Esophagus squamous epithelium (tissue), 5 donors: ENCODE results near the gene TTC9C. TPM values are rescaled to one million over a fixed set of nuclear protein-coding genes. Genes with fewer than 3 reads are reported as not detected.
"Not testable (repeated sequence)": the region's sequence is repeated elsewhere in the genome, so short reads cannot be mapped to it uniquely, and the experiment has no call there.

Experiments
- DNase-seq: peaks from one replicate; lab custom pipeline; 2025; lab: John Stamatoyannopoulos, UW
- H3K27ac ChIP-seq, 4 donors: fragments of 200-600 bp; sonication (generic); one replicate each; pipeline ENCODE4 v1.5.1; 2016 to 2019; ENCODE audit warnings: mild to moderate bottlenecking in 1 of 4
- H3K27me3 ChIP-seq, 4 donors: fragments of 200-600 bp; sonication (generic); 1 replicate in 3 of 4; 2 replicates in 1 of 4; pipeline versions ENCODE4 v1.5.1 to v1.6.0; 2017 to 2021; ENCODE audit warnings: antibody characterized with exemption in 1 of 4
- H3K36me3 ChIP-seq, 3 donors: fragments of 200-600 bp; sonication (generic); one replicate each; pipeline ENCODE4 v1.5.1; 2016 to 2019
- H3K4me1 ChIP-seq, 3 donors: fragments of 200-600 bp; sonication (generic); one replicate each; pipeline ENCODE4 v1.5.1; 2017 to 2019
- H3K4me3 ChIP-seq, 4 donors: fragments of 200-600 bp; sonication (generic); 1 replicate in 3 of 4; 2 replicates in 1 of 4; pipeline ENCODE4 v1.5.1; 2016 to 2019; ENCODE audit warnings: mild to moderate bottlenecking in 2 of 4, moderate library complexity in 1 of 4
- H3K9me3 ChIP-seq, 3 donors: fragments of 200-600 bp; sonication (generic); one replicate each; pipeline ENCODE4 v1.5.1; 2016 to 2019
- POLR2A ChIP-seq, 4 donors: fragments of 450-650 bp; IDR thresholded peaks; one replicate each; pipeline ENCODE4 v1.6.1; 2017; ENCODE audit warnings: antibody characterized with exemption in 4 of 4, mild to moderate bottlenecking in 4 of 4, moderate library complexity in 3 of 4
- whole genome bisulfite sequencing, 2 donors: methylation state at CpG; one replicate each; pipeline ENCODE4 v1.1.5; 2018; 5-methylcytosine and 5-hydroxymethylcytosine counted together
- intact Hi-C: fragments of 100-400 bp; cut with DNase I; formaldehyde crosslinking; loops from one replicate; pipeline ENCODE4 v1.15.0; 2022
- total RNA-seq, 4 donors: library from RNA; depleted of rRNA; stranded (reverse); fragments of >200 nt; gene quantifications; one replicate each; pipeline ENCODE4 v1.1.0, GENCODE V29; 2016
- TF ChIP-seq, protein P1 (sequence below), 6 experiments: fragments of 450-650 bp in 4 of 6; fragments of 200-600 bp in 2 of 6; sonication (generic) in 2 of 6; IDR thresholded peaks; one replicate each; pipeline ENCODE4 v1.5.1; 2016 to 2019; ENCODE audit warnings: antibody characterized with exemption in 6 of 6, mild to moderate bottlenecking in 4 of 6, moderate library complexity in 4 of 6
- donor health status: DM: yes; HTN: yes; CAD: no.

The TTC9C gene
- total RNA-seq, 4 donors from 2014 or later = 9.6 to 21.3 (median 15.0) TPM

DNA sequence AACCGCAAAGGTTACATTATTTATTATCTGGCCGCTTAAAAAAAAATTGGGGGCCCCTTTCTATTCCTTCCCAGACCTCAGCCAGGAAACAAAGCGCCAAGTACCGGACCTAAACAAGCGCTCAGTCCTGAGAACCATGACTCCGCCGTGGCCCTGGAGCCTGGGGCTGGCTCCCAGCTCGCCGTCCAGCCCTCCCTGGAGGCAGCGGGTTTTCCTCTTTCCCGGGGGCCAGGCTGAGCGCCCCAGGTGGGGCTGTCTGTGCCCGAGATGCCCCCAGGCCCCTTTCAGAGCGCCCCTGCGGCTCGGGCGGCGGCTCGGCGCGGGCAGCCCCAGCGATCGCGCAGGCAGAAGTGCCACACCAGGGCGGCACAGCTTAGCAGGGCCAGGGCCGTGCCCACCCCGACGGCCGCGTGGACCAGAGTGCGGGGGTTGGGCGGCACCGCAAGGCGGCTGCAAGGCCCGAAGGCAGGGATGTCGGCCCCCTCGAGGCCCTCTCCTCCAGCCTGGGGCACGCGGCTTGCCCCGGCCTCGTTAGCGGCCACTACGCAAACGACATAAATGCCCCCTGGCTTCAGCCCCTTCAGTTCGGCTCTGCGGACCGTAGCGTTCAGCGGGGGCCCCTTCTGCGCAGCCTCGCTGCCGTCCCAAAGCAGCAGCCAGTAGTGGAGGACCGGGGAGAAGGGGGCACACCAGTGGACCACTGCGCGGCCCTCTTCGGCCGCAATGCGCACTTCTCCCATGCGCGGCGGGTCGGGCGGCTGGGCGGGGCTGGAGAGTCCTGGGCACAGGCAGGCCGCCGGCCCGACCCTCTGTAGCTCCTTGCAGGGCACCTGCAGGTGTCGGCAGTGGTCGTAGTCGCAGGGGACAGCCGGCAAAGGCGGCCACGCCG, 40.5 kb upstream of the TTC9C start:
- no peak for DNase-seq
- no peak for TF ChIP-seq POLR2A (IDR thresholded peaks at IDR 0.05)
- TF ChIP-seq, protein P1, sequence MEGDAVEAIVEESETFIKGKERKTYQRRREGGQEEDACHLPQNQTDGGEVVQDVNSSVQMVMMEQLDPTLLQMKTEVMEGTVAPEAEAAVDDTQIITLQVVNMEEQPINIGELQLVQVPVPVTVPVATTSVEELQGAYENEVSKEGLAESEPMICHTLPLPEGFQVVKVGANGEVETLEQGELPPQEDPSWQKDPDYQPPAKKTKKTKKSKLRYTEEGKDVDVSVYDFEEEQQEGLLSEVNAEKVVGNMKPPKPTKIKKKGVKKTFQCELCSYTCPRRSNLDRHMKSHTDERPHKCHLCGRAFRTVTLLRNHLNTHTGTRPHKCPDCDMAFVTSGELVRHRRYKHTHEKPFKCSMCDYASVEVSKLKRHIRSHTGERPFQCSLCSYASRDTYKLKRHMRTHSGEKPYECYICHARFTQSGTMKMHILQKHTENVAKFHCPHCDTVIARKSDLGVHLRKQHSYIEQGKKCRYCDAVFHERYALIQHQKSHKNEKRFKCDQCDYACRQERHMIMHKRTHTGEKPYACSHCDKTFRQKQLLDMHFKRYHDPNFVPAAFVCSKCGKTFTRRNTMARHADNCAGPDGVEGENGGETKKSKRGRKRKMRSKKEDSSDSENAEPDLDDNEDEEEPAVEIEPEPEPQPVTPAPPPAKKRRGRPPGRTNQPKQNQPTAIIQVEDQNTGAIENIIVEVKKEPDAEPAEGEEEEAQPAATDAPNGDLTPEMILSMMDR (IDR thresholded peaks at IDR 0.05) = no peak
- Histone ChIP-seq H3K4me1 (peaks cover 0 to 32% (median 8%) of the 10 kb centered on the region in 3 donors), H3K36me3 (peaks cover 8 to 30% (median 9%) of the 10 kb centered on the region in 3 donors), H3K4me3 (peak overlapping the region in 3 of 4 donors; percentile 26 to 58 (median 36)), H3K27ac (peak overlapping the region; percentile 19 to 75 (median 62)), H3K27me3 (peaks cover 0 to 10% (median 0%) of the 10 kb centered on the region in 4 donors), H3K9me3 (no peaks in the 10 kb centered on the region)
- 89 to 95% methylated on average over 3 to 7 of the region's 74 CpGs for WGBS, 2 donors
- intact Hi-C loops = no loop called here

DNA sequence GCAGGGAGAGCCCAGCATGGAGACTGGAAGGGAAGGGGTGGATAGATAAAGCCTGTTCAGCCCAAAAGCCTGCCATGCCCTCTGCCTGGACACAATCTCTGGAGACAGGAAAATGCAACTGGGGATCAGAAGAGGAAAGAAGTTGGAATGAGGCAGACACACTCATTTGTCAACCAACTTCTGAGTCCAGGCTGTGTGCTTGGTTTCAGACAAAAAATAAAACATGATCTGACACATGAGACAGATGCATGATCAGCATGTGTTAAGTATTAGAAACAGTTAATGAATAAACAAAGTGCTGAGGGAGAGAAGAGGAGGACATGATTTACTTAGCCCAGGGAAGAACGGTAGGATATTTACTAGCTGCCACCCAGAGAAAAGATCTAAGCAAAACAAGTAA, 39.8 kb upstream of the TTC9C start:
- WGBS, 2 donors = 30 to 31% methylated on average over 1 of the region's 1 CpG
- peaks cover 0 to 40% (median 8%) of the 10 kb centered on the region in 3 donors for H3K4me1 ChIP-seq
- peak overlapping the region in 3 of 4 donors; percentile 26 to 58 (median 36) for H3K4me3 ChIP-seq
- peak overlapping the region in 3 of 4 donors; percentile 55 to 75 (median 70) for H3K27ac ChIP-seq
- TF ChIP-seq POLR2A (IDR thresholded peaks at IDR 0.05) = no peak
- TF ChIP-seq, protein P1 (IDR thresholded peaks at IDR 0.05) = no peak
- intact Hi-C loops = no loop called here
- peaks cover 8 to 35% (median 9%) of the 10 kb centered on the region in 3 donors for H3K36me3 ChIP-seq
- DNase-seq = no peak
- H3K9me3 ChIP-seq = no peaks in the 10 kb centered on the region
- H3K27me3 ChIP-seq = peaks cover 0 to 10% (median 0%) of the 10 kb centered on the region in 4 donors

DNA sequence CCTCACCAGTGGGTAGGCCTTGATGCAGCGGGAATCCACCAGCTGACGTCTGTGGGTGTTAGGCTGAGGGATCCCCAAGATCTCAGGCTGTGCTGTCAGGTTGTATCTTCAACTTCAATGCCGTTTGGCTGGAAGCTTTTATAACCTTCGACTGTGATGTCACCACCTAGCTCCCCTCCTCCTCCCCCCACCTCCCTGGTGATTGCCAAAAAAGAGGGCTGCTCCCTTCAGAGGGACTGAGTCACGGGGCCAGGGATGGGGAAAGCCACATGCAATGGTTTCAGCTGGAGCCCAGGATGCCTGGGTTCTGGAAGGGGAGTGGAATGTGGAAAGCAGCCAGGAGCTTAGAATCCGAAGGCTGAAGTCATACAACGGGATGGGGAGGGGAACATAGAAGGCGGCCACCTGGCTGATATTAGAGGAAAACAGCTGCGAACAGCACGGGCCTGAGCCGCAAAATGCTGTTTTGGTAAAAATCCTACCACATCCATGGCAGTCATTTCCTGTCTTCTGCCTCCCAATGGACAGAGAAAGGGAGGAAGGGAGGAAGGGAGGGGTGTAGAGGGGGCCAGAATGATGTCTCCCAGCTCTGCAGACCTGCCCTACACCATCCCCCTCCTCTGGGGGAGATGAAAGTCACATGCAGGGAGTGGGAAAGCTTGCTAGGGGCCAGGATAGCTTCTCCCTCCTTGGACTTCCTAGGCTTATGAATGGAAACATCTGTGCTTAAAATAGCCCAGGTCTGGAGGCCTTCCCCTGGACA, 38.7 kb upstream of the TTC9C start, which contains the start of gene LRRN4CL:
LRRN4CL (minus strand) TSS at position 110 of the 763 bp plus-strand sequence. CDS start 1,022 bp downstream, outside the sequence.
- Histone ChIP-seq H3K27me3 (peaks cover 0 to 10% (median 0%) of the 10 kb centered on the region in 4 donors), H3K9me3 (no peaks in the 10 kb centered on the region), H3K4me1 (peaks cover 0 to 51% (median 13%) of the 10 kb centered on the region in 3 donors), H3K36me3 (peaks cover 8 to 35% (median 9%) of the 10 kb centered on the region in 3 donors), H3K4me3 (peak within 1 kb of the TSS in 3 of 4 donors; percentile 26 to 58 (median 36)), H3K27ac (peak within 1 kb of the TSS; percentile 40 to 87 (median 65))
- TF ChIP-seq, protein P1 (IDR thresholded peaks at IDR 0.05) = no peak
- TF ChIP-seq POLR2A (IDR thresholded peaks at IDR 0.05) = peak in 2 of 4 donors; percentile 34 to 43
- intact Hi-C loops = no loop called here
- no peak for DNase-seq
- 29 to 34% methylated on average over 8 to 9 of the region's 11 CpGs for WGBS, 2 donors

DNA sequence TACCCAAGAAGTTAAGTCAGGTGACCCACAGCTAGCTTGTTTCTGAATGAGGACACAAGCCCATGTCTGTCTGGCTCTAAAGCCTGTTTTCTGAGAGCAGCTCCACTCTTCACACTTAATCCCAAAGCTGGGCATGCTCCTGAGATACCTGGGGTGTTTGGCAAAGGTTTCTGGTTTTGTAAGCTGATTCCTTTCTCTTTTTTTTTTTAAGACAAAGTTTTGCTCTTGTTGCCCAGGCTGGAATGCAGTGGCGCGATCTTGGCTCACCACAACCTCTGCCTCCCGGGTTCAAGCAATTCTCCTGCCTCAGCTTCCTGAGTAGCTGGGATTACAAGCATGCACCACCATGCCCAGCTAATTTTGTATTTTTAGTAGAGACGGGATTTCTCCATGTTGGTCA, 34.7 kb upstream of the TTC9C start:
- DNase-seq, H3K27me3 ChIP-seq, H3K9me3 ChIP-seq, H3K4me3 ChIP-seq, intact Hi-C loops: not testable (repeated sequence)
- 36 to 58% methylated on average over 4 of the region's 4 CpGs for WGBS, 2 donors
- H3K27ac ChIP-seq = peak overlapping the region in 3 of 4 donors; percentile 3 to 55 (median 25)
- peaks cover 8 to 47% (median 9%) of the 10 kb centered on the region in 3 donors for H3K36me3 ChIP-seq
- H3K4me1 ChIP-seq = peaks cover 0 to 45% (median 17%) of the 10 kb centered on the region in 3 donors

DNA sequence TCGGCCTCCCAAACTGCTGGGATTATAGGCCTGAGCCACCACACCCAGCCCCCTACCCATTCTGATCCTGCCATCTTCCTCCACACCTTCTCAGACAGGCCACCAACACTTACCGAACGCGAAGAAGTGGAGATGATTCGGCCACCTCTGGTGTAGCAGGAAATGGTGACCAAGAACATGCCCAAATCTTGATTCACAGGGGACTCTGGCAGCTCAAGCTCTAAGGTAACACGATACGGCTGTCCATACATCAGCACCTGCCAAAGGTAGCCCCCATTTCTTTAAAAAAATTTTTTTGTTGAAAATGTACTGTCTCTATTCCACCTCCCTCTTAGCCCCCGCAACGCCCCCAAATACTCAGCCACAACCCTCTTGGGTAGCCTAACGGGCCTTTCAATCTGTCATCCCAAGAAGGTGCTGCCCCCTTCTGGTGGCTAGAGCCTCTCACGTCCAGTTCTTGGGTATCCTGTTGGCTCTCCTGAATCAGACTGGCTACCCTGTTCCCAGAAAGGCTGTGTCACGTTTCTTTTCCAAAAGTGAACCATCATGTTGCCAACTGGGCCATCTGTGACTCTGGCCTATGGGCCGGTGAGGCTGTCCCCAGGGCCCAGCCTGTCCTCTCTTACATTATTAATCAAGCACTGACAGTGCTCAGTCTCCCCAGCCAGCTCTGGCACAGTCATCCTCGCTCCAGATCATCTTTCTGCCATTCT, 33.7 kb upstream of the TTC9C start:
- 34 to 55% methylated on average over 10 to 13 of the region's 14 CpGs for WGBS, 2 donors
- H3K9me3 ChIP-seq = no peaks in the 10 kb centered on the region
- TF ChIP-seq, protein P1 (IDR thresholded peaks at IDR 0.05) = peak; percentile 62 to 82 (median 72)
- no peak for TF ChIP-seq POLR2A (IDR thresholded peaks at IDR 0.05)
- DNase-seq = no peak
- peaks cover 0 to 36% (median 17%) of the 10 kb centered on the region in 3 donors for H3K4me1 ChIP-seq
- H3K4me3 ChIP-seq = no peak overlapping the region
- no peaks in the 10 kb centered on the region for H3K27me3 ChIP-seq
- peaks cover 8 to 54% (median 9%) of the 10 kb centered on the region in 3 donors for H3K36me3 ChIP-seq
- intact Hi-C loops = no loop called here
- H3K27ac ChIP-seq = peak overlapping the region in 1 of 4 donors; percentile 25
